Measurements from ENCODE around the gene AGO3.

Gene AGO3

GRCh38 chr1:36115931-36116330 is 185.0 kb downstream of the AGO3 start:
- Histone ChIP-seq H2AFZ (no peak overlapping the region), H3K36me3 (ENCODE audit: control insufficient read depth, insufficient read depth, low read length) (no peaks in the 10 kb centered on the region), H3K27me3 (ENCODE audit: control insufficient read depth, insufficient read depth, low read length) (no peaks in the 10 kb centered on the region), H3K9me3 (ENCODE audit: control insufficient read depth, low read length) (no peaks in the 10 kb centered on the region), H3K4me1 (no peaks in the 10 kb centered on the region), H3K9ac (no peak overlapping the region), H3K79me2 (no peaks in the 10 kb centered on the region), H3K4me2 (ENCODE audit: low read length) (no peak overlapping the region), H3K4me3 (ENCODE audit: low read depth, low read length) (no peak overlapping the region), H3K27ac (no peak overlapping the region)
- TF ChIP-seq, protein P1, sequence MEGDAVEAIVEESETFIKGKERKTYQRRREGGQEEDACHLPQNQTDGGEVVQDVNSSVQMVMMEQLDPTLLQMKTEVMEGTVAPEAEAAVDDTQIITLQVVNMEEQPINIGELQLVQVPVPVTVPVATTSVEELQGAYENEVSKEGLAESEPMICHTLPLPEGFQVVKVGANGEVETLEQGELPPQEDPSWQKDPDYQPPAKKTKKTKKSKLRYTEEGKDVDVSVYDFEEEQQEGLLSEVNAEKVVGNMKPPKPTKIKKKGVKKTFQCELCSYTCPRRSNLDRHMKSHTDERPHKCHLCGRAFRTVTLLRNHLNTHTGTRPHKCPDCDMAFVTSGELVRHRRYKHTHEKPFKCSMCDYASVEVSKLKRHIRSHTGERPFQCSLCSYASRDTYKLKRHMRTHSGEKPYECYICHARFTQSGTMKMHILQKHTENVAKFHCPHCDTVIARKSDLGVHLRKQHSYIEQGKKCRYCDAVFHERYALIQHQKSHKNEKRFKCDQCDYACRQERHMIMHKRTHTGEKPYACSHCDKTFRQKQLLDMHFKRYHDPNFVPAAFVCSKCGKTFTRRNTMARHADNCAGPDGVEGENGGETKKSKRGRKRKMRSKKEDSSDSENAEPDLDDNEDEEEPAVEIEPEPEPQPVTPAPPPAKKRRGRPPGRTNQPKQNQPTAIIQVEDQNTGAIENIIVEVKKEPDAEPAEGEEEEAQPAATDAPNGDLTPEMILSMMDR (IDR thresholded peaks at IDR 0.05), result no peak

DNA sequence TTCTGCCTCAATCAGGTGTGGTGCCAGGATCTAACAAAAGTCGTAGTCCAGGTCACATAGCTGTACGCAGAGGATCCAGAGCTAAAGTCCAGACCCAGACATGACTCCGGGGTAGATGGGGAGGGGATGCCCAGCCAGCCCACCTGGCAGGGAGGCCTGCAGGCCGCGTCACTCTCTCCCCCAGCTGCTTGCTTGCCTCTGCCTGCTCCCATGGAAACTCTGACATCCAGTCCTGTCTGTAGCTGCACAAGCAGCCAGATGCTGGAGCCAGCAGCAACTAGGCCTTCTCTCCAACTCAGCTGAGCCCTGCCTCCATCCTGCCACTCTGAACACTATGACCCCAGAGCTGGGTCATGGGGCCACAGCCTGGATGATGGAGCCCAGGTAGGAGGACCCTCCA is 186.0 kb downstream of the AGO3 start:
- Histone ChIP-seq H3K27ac (no peak overlapping the region), H2AFZ (no peak overlapping the region), H3K4me2 (ENCODE audit: low read length) (no peak overlapping the region), H3K4me3 (ENCODE audit: low read depth, low read length) (no peak overlapping the region), H3K36me3 (ENCODE audit: control insufficient read depth, insufficient read depth, low read length) (no peaks in the 10 kb centered on the region), H3K4me1 (no peaks in the 10 kb centered on the region), H3K79me2 (no peaks in the 10 kb centered on the region), H3K27me3 (ENCODE audit: control insufficient read depth, insufficient read depth, low read length) (no peaks in the 10 kb centered on the region), H3K9ac (no peak overlapping the region), H3K9me3 (ENCODE audit: control insufficient read depth, low read length) (no peaks in the 10 kb centered on the region)
- TF ChIP-seq, protein P1 (IDR thresholded peaks at IDR 0.05), result no peak

- Histone ChIP-seq H3K36me3 (ENCODE audit: control insufficient read depth, insufficient read depth, low read length) (no peaks in the 10 kb centered on the region), H3K4me2 (ENCODE audit: low read length) (no peak overlapping the region), H2AFZ (no peak overlapping the region), H3K9me3 (ENCODE audit: control insufficient read depth, low read length) (no peaks in the 10 kb centered on the region), H3K79me2 (no peaks in the 10 kb centered on the region), H3K4me3 (ENCODE audit: low read depth, low read length) (no peak overlapping the region), H3K9ac (no peak overlapping the region), H3K27me3 (ENCODE audit: control insufficient read depth, insufficient read depth, low read length) (no peaks in the 10 kb centered on the region), H3K4me1 (no peaks in the 10 kb centered on the region), H3K27ac (no peak overlapping the region)
- TF ChIP-seq, protein P1 (IDR thresholded peaks at IDR 0.05), result no peak
These were observed 187.7 kb downstream of the AGO3 start for GRCh38 chr1:36118447-36119204.

DNA sequence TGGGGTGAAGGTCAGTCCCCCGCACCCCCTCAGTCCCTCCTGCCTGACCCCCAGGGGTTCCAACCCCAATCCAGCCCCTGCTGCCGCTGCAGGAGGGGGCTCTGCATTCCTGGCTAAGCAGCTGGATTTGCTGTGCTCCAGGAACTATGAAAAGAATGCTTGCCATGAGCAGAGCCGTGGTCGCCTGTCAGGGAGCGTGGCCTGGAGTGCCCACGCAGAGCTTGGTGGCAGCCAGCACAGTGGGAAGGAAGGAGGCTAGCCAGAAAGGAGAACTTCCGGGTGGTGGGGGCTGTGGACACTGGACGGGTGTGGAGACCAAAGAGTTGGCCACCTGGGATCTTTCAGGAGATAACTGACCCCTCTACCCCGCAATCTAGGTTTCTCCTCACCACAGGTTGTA is 188.6 kb downstream of the AGO3 start:
- Histone ChIP-seq H3K4me2 (ENCODE audit: low read length) (no peak overlapping the region), H2AFZ (no peak overlapping the region), H3K79me2 (no peaks in the 10 kb centered on the region), H3K4me3 (ENCODE audit: low read depth, low read length) (no peak overlapping the region), H3K9me3 (ENCODE audit: control insufficient read depth, low read length) (no peaks in the 10 kb centered on the region), H3K27ac (no peak overlapping the region), H3K9ac (no peak overlapping the region), H3K36me3 (ENCODE audit: control insufficient read depth, insufficient read depth, low read length) (no peaks in the 10 kb centered on the region), H3K4me1 (no peaks in the 10 kb centered on the region), H3K27me3 (ENCODE audit: control insufficient read depth, insufficient read depth, low read length) (no peaks in the 10 kb centered on the region)
- TF ChIP-seq, protein P1 (IDR thresholded peaks at IDR 0.05), result no peak

Data from parathyroid adenoma (tissue), 2 donors.